ENCODE results near the gene KRTDAP. TPM values are rescaled to one million over a fixed set of nuclear protein-coding genes. Genes with fewer than 3 reads are reported as not detected.

KRTDAP gene
- total and polyA plus RNA-seq, 9 donors = 0.54 to 1.6 (median 0.75) TPM; not detected in 4

- H3K27me3 ChIP-seq = no peaks in the 10 kb centered on the region
- no peak overlapping the region for H3K27ac ChIP-seq
- no peaks in the 10 kb centered on the region for H3K9me3 ChIP-seq
- TF ChIP-seq CTCF (IDR thresholded peaks at IDR 0.05) (no peak), EP300 (IDR thresholded peaks at IDR 0.05) (no peak), POLR2A (IDR thresholded peaks at IDR 0.05) (no peak)
- no peak for DNase-seq
- H3K4me3 ChIP-seq = no peak overlapping the region
- no peaks in the 10 kb centered on the region for H3K36me3 ChIP-seq
- 76 to 87% (median 85%) methylated on average over 3 of the region's 3 CpGs for WGBS, 3 donors
- intact Hi-C loops (cut with DNase I) = no loop called here
- peaks cover 3% of the 10 kb centered on the region for H3K4me1 ChIP-seq (ENCODE audit: insufficient read depth)
Observed at GRCh38 chr19:35516310-35516709, 26.0 kb upstream of the KRTDAP start.

GRCh38 chr19:35514282-35514809 lies 24.1 kb upstream of the KRTDAP start:
- intact Hi-C loops (cut with DNase I) = no loop called here
- Histone ChIP-seq H3K27ac (no peak overlapping the region), H3K4me3 (no peak overlapping the region), H3K4me1 (ENCODE audit: insufficient read depth) (peaks cover 3% of the 10 kb centered on the region), H3K27me3 (no peaks in the 10 kb centered on the region), H3K9me3 (no peaks in the 10 kb centered on the region), H3K36me3 (no peaks in the 10 kb centered on the region)
- no peak for TF ChIP-seq POLR2A (IDR thresholded peaks at IDR 0.05)
- DNase-seq = no peak
- WGBS, 3 donors = 18 to 25% (median 22%) methylated on average over 20 of the region's 20 CpGs

GRCh38 chr19:35513628-35514281 lies 23.5 kb upstream of the KRTDAP start, which contains the start of gene DMKN:
Gene DMKN, minus strand, starts transcription at chr19:35513649. Its CDS starts 174 bp downstream, at chr19:35513475.
- Histone ChIP-seq H3K4me1 (ENCODE audit: insufficient read depth) (peaks cover 3% of the 10 kb centered on the region), H3K27ac (no peak within 1 kb of the TSS), H3K27me3 (no peaks in the 10 kb centered on the region), H3K4me3 (no peak within 1 kb of the TSS), H3K9me3 (no peaks in the 10 kb centered on the region), H3K36me3 (no peaks in the 10 kb centered on the region)
- TF ChIP-seq CTCF (IDR thresholded peaks at IDR 0.05) (no peak), POLR2A (IDR thresholded peaks at IDR 0.05) (no peak), EP300 (IDR thresholded peaks at IDR 0.05) (no peak)
- no peak for DNase-seq
- intact Hi-C loops (cut with DNase I) = no loop called here
- WGBS, 3 donors = 30 to 31% (median 30%) methylated on average over 15 of the region's 15 CpGs

- Histone ChIP-seq H3K9me3 (no peaks in the 10 kb centered on the region), H3K27ac (no peak overlapping the region), H3K36me3 (no peaks in the 10 kb centered on the region), H3K4me1 (ENCODE audit: insufficient read depth) (peaks cover 3% of the 10 kb centered on the region), H3K27me3 (no peaks in the 10 kb centered on the region), H3K4me3 (no peak overlapping the region)
- intact Hi-C loops (cut with DNase I) = no loop called here
- 74 to 80% (median 75%) methylated on average over 15 of the region's 15 CpGs for WGBS, 3 donors
- TF ChIP-seq CTCF (IDR thresholded peaks at IDR 0.05) = no peak
- no peak for TF ChIP-seq EP300 (IDR thresholded peaks at IDR 0.05)
- TF ChIP-seq POLR2A (IDR thresholded peaks at IDR 0.05) = no peak
- DNase-seq = no peak
Observed at GRCh38 chr19:35512831-35513627, 22.8 kb upstream of the KRTDAP start.
